Glutamatergic neuron (in vitro differentiated cells): ENCODE measurements around the gene GJA4. TPM values are rescaled to one million over a fixed set of nuclear protein-coding genes. Genes with fewer than 3 reads are reported as not detected.
A peak's percentile ranks its signal among the peaks of the same experiment; 100 is the strongest.

Experiments used
- DNase-seq: peaks from one replicate; pipeline ENCODE4 v3.0.0; 2022
- H3K27ac Mint-ChIP-seq: one replicate; pipeline ENCODE4 v1.8.0; 2020; ENCODE audit warnings: mild to moderate bottlenecking, mixed read lengths, inconsistent platforms; ENCODE audit not compliant: unreplicated experiment
- H3K27me3 Mint-ChIP-seq: one replicate; pipeline ENCODE4 v1.8.0; 2020; ENCODE audit warnings: mild to moderate bottlenecking, moderate library complexity, mixed read lengths, inconsistent platforms; ENCODE audit not compliant: unreplicated experiment
- H3K36me3 Mint-ChIP-seq: one replicate; pipeline ENCODE4 v1.8.0; 2020; ENCODE audit warnings: mild to moderate bottlenecking, mixed read lengths, inconsistent platforms; ENCODE audit not compliant: unreplicated experiment
- H3K4me1 Mint-ChIP-seq: one replicate; pipeline ENCODE4 v1.8.0; 2020; ENCODE audit warnings: mild to moderate bottlenecking, low read depth, mixed read lengths, inconsistent platforms; ENCODE audit not compliant: unreplicated experiment
- H3K4me3 Mint-ChIP-seq: one replicate; pipeline ENCODE4 v1.8.0; 2020; ENCODE audit warnings: mild to moderate bottlenecking, mixed read lengths, inconsistent platforms; ENCODE audit not compliant: unreplicated experiment
- H3K9me3 Mint-ChIP-seq: one replicate; pipeline ENCODE4 v1.8.0; 2020; ENCODE audit warnings: mild to moderate bottlenecking, moderate library complexity, mixed read lengths, inconsistent platforms; ENCODE audit not compliant: unreplicated experiment
- CTCF ChIP-seq: fragments of 200-600 bp; sonication (generic); IDR thresholded peaks from one replicate; pipeline ENCODE4 v1.5.0; 2021; ENCODE audit not compliant: partially characterized antibody, unreplicated experiment
- total RNA-seq: library from RNA; stranded (reverse); fragmentation: NEBNext Ultra II Directional; extraction: Animal tissue kit (Norgen Biotek cat#: 25700); gene quantifications from one replicate; pipeline ENCODE4 v1.2.1, GENCODE V29; 2021; ENCODE audit not compliant: unreplicated experiment

Gene GJA4
- total RNA-seq, 1 donor from 2014 or later, result not detected

DNA sequence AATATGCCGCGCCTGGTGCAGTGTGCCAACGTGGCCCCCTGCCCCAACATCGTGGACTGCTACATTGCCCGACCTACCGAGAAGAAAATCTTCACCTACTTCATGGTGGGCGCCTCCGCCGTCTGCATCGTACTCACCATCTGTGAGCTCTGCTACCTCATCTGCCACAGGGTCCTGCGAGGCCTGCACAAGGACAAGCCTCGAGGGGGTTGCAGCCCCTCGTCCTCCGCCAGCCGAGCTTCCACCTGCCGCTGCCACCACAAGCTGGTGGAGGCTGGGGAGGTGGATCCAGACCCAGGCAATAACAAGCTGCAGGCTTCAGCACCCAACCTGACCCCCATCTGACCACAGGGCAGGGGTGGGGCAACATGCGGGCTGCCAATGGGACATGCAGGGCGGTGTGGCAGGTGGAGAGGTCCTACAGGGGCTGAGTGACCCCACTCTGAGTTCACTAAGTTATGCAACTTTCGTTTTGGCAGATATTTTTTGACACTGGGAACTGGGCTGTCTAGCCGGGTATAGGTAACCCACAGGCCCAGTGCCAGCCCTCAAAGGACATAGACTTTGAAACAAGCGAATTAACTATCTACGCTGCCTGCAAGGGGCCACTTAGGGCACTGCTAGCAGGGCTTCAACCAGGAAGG is 7.4 kb upstream of the GJA4 start:
- no peaks in the 10 kb centered on the region for H3K36me3 Mint-ChIP-seq
- H3K4me1 Mint-ChIP-seq, result peaks cover 2% of the 10 kb centered on the region
- no peak overlapping the region for H3K4me3 Mint-ChIP-seq
- DNase-seq, result no peak
- no peak overlapping the region for H3K27ac Mint-ChIP-seq
- TF ChIP-seq CTCF, result no peak
- peaks cover 8% of the 10 kb centered on the region for H3K27me3 Mint-ChIP-seq
- peaks cover 1% of the 10 kb centered on the region for H3K9me3 Mint-ChIP-seq

DNA sequence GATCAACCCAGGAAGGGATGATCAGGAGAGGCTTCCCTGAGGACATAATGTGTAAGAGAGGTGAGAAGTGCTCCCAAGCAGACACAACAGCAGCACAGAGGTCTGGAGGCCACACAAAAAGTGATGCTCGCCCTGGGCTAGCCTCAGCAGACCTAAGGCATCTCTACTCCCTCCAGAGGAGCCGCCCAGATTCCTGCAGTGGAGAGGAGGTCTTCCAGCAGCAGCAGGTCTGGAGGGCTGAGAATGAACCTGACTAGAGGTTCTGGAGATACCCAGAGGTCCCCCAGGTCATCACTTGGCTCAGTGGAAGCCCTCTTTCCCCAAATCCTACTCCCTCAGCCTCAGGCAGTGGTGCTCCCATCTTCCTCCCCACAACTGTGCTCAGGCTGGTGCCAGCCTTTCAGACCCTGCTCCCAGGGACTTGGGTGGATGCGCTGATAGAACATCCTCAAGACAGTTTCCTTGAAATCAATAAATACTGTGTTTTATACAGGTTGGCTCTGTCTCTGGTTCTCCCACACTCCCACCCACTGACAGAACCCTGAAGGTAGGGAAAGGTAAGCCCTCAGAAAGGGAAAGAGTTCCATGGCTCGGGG is 6.8 kb upstream of the GJA4 start:
- Mint-ChIP-seq H3K9me3 (peaks cover 4% of the 10 kb centered on the region), H3K27me3 (peaks cover 10% of the 10 kb centered on the region), H3K4me3 (no peak overlapping the region), H3K27ac (no peak overlapping the region), H3K4me1 (peaks cover 2% of the 10 kb centered on the region), H3K36me3 (no peaks in the 10 kb centered on the region)
- no peak for DNase-seq
- no peak for TF ChIP-seq CTCF

- peak; percentile 81 for TF ChIP-seq CTCF
- no peaks in the 10 kb centered on the region for H3K36me3 Mint-ChIP-seq
- peaks cover 2% of the 10 kb centered on the region for H3K4me1 Mint-ChIP-seq
- no peak overlapping the region for H3K27ac Mint-ChIP-seq
- H3K4me3 Mint-ChIP-seq, result no peak overlapping the region
- DNase-seq, result peak; percentile 78
- H3K9me3 Mint-ChIP-seq, result peaks cover 5% of the 10 kb centered on the region
- peaks cover 10% of the 10 kb centered on the region for H3K27me3 Mint-ChIP-seq
Measured at GRCh38 chr1:34786521-34787325, 6.1 kb upstream of the GJA4 start.

DNA sequence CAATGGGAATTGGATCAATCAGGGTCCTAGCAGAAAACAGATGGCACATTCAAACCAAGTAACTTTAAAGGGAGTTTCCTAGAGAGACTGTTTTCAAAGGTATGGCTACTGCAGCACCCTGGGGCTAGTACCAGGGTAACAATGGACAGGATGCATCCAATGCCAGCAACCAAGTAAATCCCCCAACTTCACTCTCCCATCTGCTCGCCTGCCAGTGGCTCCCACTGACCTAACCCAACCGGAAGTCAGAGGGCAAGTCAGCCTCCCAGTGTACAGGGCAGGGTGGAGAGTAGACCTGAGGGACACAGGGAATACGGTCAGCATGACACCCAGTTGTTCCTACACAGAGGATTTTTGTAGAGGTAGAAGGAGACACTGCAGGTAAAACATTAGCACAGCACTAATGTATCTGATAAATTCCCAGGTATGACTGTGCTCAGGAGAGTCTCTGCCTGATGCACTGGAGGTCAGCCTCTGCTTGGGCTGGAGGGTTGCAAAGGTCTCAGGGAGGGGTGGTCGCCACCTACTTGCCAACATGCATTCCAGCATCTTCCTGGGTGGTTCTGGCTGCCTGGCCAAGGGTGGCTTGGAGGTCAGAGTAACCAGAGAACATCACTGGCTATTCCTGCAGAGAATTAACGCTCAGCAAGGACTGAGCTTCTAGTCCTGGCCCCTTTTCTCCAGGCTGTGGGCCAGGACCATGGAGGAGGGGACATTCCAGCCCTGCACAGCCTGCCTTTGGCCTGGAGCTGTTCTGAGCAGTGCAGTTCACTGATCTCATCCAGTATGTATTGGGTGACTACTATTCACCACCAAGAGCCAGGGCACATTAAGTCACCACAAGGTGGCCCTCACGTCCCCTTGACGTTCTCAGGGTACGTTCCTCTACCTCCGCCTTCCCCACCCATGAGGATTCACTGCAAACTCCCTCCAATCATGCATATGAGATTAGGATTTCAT is 5.1 kb upstream of the GJA4 start:
- Mint-ChIP-seq H3K27ac (no peak overlapping the region), H3K36me3 (no peaks in the 10 kb centered on the region), H3K27me3 (peaks cover 14% of the 10 kb centered on the region), H3K4me3 (no peak overlapping the region), H3K9me3 (peaks cover 5% of the 10 kb centered on the region), H3K4me1 (peaks cover 7% of the 10 kb centered on the region)
- TF ChIP-seq CTCF, result no peak
- no peak for DNase-seq
